Hepatic stellate cell (primary cell): ENCODE data around the gene DCPS.

ENCODE experiments used
- DNase-seq: peaks from one replicate; pipeline ENCODE4 v3.0.0; 2011; ENCODE audit warnings: low spot score

Gene DCPS

GRCh38 chr11:126328938-126329643 is 25.2 kb downstream of the DCPS start:
- DNase-seq = no peak

GRCh38 chr11:126329644-126330211 is 25.9 kb downstream of the DCPS start:
- no peak for DNase-seq

- no peak for DNase-seq
Measured at GRCh38 chr11:126331286-126331685, 27.4 kb downstream of the DCPS start.

GRCh38 chr11:126332221-126332711 is 28.4 kb downstream of the DCPS start:
- peak; percentile 89 for DNase-seq

- DNase-seq = no peak
Measured at GRCh38 chr11:126333142-126333541, 29.3 kb downstream of the DCPS start.

GRCh38 chr11:126334659-126335462 is 31.0 kb downstream of the DCPS start:
- peak; percentile 81 for DNase-seq

GRCh38 chr11:126335463-126335760 is 31.6 kb downstream of the DCPS start:
- DNase-seq = no peak

- no peak for DNase-seq
Measured at GRCh38 chr11:126336138-126336541, 32.3 kb downstream of the DCPS start.

- DNase-seq = no peak
Measured at GRCh38 chr11:126336671-126337101, 32.8 kb downstream of the DCPS start.

- DNase-seq = no peak
Measured at GRCh38 chr11:126337126-126337473, 33.2 kb downstream of the DCPS start.

- DNase-seq = no peak
Measured at GRCh38 chr11:126337474-126338241, 33.8 kb downstream of the DCPS start.

GRCh38 chr11:126338346-126339055 is 34.6 kb downstream of the DCPS start:
- no peak for DNase-seq

GRCh38 chr11:126339073-126339862 is 35.4 kb downstream of the DCPS start:
- no peak for DNase-seq

- no peak for DNase-seq
Measured at GRCh38 chr11:126339863-126340434, 36.1 kb downstream of the DCPS start.

GRCh38 chr11:126340960-126341606 is 37.2 kb downstream of the DCPS start:
- no peak for DNase-seq

- DNase-seq = peak; percentile 70
Measured at GRCh38 chr11:126341760-126342161, 37.9 kb downstream of the DCPS start.

GRCh38 chr11:126343051-126343450 is 39.2 kb downstream of the DCPS start:
- no peak for DNase-seq

GRCh38 chr11:126344141-126345080 is 40.6 kb downstream of the DCPS start:
- no peak for DNase-seq

GRCh38 chr11:126345283-126345682 is 41.4 kb downstream of the DCPS start:
- no peak for DNase-seq
